Motor neuron (in vitro differentiated cells): ENCODE results near the gene PI4KB. TPM values are rescaled to one million over a fixed set of nuclear protein-coding genes. Genes with fewer than 3 reads are reported as not detected.

Source experiments
- ATAC-seq, 8 experiments: fragments of 200-7000 bp; cut with Tn5 transposase; replicated peaks in 6 of 8; 2 replicates each; pipeline ENCODE4 v1.8.0; 2021; ENCODE audit warnings: mild to moderate bottlenecking in 8 of 8, moderate library complexity in 8 of 8
- H3K27ac ChIP-seq, 2 donors: fragments of 250-450 bp; sonication (Bioruptor Pico); 2 replicates each; pipeline ENCODE4 v1.9.0; 2021; ENCODE audit warnings: antibody characterized with exemption in 2 of 2, mild to moderate bottlenecking in 2 of 2, moderate library complexity in 1 of 2
- H3K4me1 ChIP-seq, 2 donors: fragments of 250-450 bp; sonication (Bioruptor Pico); replicated peaks in 1 of 2; 2 replicates each; pipeline ENCODE4 v1.6.1; 2021; ENCODE audit warnings: antibody characterized with exemption in 2 of 2, mild to moderate bottlenecking in 2 of 2, moderate library complexity in 1 of 2
- H3K4me3 ChIP-seq, 5 donors: fragments of 250-450 bp; sonication (Bioruptor Pico); 2 replicates each; pipeline ENCODE4 v1.9.0; 2021; ENCODE audit warnings: antibody characterized with exemption in 5 of 5, mild to moderate bottlenecking in 5 of 5, moderate library complexity in 4 of 5
- WGBS, 10 experiments: fragments of 450-650 bp; shearing (Covaris generic); methylation state at CpG; one replicate each; pipeline ENCODE4 v1.0.0; 2022; 5-methylcytosine and 5-hydroxymethylcytosine counted together
- in situ Hi-C, 9 experiments: fragments of 400-800 bp; cut with MboI; loops; one replicate each; pipeline ENCODE4 v1.15.0; 2021; ENCODE audit warnings: low sequenced_read_pairs in 9 of 9, low pct_unique_long_range_greater_than_20kb in 2 of 9; ENCODE audit not compliant: unreplicated experiment in 9 of 9
- total RNA-seq, 8 experiments: library from RNA; unstranded; fragments of 300-600 nt; gene quantifications; 2 replicates each; pipeline versions ENCODE4 v1.2.3 to v1.2.4, GENCODE V29; 2022

PI4KB gene
- total RNA-seq, 8 experiments from 2014 or later, result 45.0 to 64.7 (median 55.6) TPM

DNA sequence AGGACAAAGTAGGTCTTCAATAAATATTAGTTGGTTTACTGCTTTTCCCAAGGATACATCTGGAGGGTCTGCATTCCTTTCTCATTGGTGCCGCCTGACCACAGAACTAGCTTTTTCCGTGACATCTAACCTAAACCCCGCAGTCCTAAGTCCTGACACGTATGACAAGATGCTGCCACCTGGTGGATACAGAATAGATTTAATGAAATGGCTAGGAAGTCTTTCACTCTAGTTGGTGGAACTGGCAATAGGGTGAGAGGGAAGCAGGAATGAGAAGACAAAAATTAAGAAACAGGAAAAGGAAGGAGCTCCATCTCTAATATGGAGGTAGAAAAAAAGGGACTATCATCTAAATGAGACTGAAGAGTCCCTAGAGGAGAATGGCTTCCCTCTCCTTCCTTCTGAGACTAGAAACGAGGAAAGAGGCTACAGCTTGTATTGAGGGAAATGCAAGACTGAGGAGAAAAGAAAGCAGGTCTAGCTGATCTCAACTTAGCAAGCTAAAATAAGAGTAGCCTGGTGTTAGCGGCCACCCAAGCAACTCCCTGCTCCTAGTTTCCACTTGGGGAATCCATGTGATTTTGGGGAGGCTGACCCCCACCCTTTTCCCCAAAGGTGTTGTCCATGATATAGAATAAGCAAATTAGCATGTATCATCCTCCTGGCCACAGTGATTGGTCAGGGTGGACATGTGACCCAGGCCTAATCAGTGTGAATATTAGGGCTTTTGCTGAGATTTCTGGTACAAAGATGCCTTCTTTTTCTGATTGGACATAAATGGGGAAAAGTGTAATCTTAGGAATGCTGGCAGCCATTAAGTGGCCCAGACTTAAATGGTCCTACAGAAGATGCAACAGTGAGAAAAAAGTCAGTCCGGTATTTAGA, 13.9 kb upstream of the PI4KB start:
- in situ Hi-C loops, result no loop called here
- WGBS, 10 experiments, result 20 to 59% (median 35%) methylated on average over 3 to 7 of the region's 7 CpGs
- peak; percentile 92 to 96 (median 94) for ATAC-seq
- Histone ChIP-seq H3K4me1 (peaks cover 6 to 7% of the 10 kb centered on the region in 2 donors), H3K27ac (no peak overlapping the region), H3K4me3 (no peak overlapping the region)

DNA sequence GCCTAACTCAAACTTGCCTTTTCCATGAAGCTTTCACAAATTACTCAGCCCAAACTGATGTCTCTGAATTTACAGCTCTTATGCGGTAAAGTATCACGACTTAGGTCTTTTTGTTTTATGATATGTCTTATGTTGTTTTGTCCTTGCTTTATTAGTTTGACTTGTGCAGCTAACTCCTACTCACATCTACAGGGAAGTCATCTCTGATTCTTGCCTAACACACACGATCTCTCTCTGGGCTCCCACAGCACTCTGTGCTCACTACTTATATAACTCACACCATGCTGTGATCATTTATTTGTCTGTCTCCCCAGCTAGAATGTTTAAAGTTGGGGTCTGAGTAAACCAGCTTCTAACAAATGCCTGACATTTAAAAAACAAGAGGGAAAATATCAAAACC, 9.3 kb upstream of the PI4KB start:
- H3K27ac ChIP-seq, result no peak overlapping the region
- H3K4me3 ChIP-seq, result no peak overlapping the region
- ATAC-seq, result no peak
- H3K4me1 ChIP-seq, result peaks cover 0 to 2% of the 10 kb centered on the region in 2 donors
- in situ Hi-C loops, result no loop called here
- 67 to 100% (median 91%) methylated on average over 1 to 3 of the region's 3 CpGs; no CpG with 5 or more reads in 1 of the 10 experiments for WGBS, 10 experiments

GRCh38 chr1:151334822-151335221, 7.6 kb upstream of the PI4KB start:
- 49 to 100% (median 91%) methylated on average over 1 to 5 of the region's 5 CpGs for WGBS, 10 experiments
- H3K4me3 ChIP-seq, result no peak overlapping the region
- in situ Hi-C loops, result no loop called here
- ATAC-seq, result no peak
- H3K4me1 ChIP-seq, result no peaks in the 10 kb centered on the region
- no peak overlapping the region for H3K27ac ChIP-seq

GRCh38 chr1:151327903-151328674, 873 bp upstream of the PI4KB start:
- in situ Hi-C loops, result no loop called here
- 2 to 66% (median 38%) methylated on average over 4 to 30 of the region's 34 CpGs; no CpG with 5 or more reads in 2 of the 10 experiments for WGBS, 10 experiments
- peak; percentile 14 to 43 (median 36) for ATAC-seq
- peak overlapping the region; percentile 51 to 78 (median 58) for H3K4me3 ChIP-seq
- peak overlapping the region; percentile 98 to 99 for H3K27ac ChIP-seq
- peaks cover 7 to 13% of the 10 kb centered on the region in 2 donors for H3K4me1 ChIP-seq

DNA sequence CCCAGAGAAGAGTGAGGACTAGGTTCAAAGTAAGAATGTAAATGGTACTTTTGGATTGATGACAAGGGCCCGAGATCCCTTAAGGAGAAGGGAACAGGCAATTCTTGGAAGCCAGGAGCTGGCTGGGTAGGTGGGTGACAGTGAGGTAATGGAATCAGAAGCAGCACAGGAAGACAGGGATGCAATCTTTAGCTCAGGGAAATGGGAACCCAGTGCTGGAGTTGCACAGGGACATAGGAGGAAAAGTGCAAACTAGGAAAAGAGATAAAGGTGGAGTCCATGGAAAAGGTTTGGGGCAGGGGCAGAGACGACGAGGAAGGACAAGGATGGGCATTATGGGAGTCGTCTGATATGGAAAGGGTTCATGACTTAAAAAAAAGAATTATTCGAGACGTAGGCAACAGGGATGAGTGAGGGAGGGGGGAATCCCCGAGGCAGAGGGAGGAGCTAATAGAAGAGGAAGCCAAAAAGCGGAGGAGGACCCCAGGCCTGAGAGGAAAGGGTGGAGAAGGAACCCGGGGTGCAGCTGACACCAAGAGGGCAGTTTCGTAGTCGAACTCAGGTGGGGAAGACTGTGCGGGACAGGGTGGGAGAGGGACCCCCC, 495 bp downstream of the PI4KB start:
- Histone ChIP-seq H3K27ac (peak overlapping the region; percentile 98 to 99), H3K4me1 (peaks cover 7 to 13% of the 10 kb centered on the region in 2 donors), H3K4me3 (peak overlapping the region; percentile 51 to 78 (median 58))
- peak; percentile 15 to 40 (median 26) for ATAC-seq
- 0 to 8% (median 1%) methylated on average over 2 to 10 of the region's 12 CpGs; no CpG with 5 or more reads in 1 of the 10 experiments for WGBS, 10 experiments
- in situ Hi-C loops, result no loop called here

DNA sequence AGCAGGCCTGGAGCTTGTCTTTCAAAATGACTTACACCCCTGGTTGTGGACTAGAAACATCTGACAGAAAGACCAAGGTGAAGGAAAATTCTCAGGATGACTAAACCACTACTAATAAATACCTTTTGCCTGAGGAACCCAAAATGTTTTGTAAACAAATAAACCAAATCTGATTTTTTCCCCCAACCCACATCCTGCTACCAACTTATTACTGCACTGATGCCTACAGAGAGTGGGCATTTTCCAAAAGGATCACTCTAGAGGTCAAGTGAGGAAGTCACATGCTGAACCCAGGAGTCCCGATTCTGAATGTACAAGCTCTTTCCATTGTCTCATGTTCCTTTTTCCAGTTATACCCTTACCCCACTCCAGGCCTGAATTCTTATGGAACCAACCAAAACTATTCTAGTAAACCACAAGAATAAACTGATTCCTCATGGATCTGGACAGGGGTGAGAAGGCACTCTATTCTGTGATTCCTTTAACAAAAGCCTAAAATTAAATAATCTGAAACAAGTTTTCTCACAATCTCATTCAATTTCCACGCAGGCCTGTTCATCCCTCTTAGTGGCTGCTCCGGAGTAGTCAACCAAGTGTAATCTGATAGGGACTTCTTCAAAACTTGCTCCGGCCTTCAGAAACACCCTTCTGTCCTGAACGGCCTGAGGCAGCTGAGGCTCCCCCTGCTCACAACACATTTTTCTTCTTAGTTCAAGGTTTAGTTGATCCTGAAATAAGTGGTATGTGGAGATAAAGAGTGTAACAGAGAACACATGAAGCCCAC, 1.4 kb downstream of the PI4KB start:
- no peak overlapping the region for H3K27ac ChIP-seq
- peak in 2 of 8 experiments; percentile 5 to 14 for ATAC-seq
- 0 to 67% (median 29%) methylated on average over 1 to 5 of the region's 5 CpGs for WGBS, 10 experiments
- in situ Hi-C loops, result no loop called here
- H3K4me3 ChIP-seq, result peak overlapping the region; percentile 51 to 78 (median 58)
- H3K4me1 ChIP-seq, result peaks cover 7 to 13% of the 10 kb centered on the region in 2 donors

GRCh38 chr1:151325231-151325630, 2.0 kb downstream of the PI4KB start:
- Histone ChIP-seq H3K27ac (no peak overlapping the region), H3K4me3 (no peak overlapping the region), H3K4me1 (peaks cover 7 to 13% of the 10 kb centered on the region in 2 donors)
- in situ Hi-C loops, result no loop called here
- WGBS, 10 experiments, result 0 to 100% (median 84%) methylated on average over 1 to 7 of the region's 7 CpGs; no CpG with 5 or more reads in 2 of the 10 experiments
- no peak for ATAC-seq

DNA sequence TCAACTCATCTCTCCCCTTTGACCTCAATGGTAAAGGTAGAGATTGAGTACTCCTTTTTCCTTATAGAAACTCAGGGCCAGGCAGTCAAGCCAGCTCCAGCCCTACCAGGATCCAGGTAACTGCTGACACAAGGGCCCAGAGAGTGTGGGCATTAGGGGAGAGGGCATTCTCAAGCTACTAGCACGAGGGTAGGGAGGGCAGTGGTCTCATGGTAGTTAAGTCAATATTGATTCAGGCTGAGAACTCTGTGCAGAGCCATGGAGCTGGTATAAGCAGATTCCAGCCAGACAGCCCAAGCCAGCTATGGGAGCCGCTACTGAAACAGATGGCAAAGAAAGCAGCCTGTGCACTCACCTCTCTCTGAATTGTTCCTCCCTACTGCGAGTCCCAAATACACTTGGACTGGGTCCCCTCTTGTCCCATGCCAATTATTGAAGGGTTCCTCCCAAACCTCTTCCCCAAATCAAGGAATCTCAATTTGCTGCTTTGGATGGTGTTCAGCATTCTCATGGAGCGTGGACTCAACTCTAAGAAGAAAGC, 2.8 kb downstream of the PI4KB start:
- Histone ChIP-seq H3K27ac (no peak overlapping the region), H3K4me1 (peaks cover 7 to 13% of the 10 kb centered on the region in 2 donors), H3K4me3 (no peak overlapping the region)
- WGBS, 10 experiments, result 86 to 100% (median 100%) methylated on average over 1 to 4 of the region's 4 CpGs; no CpG with 5 or more reads in 3 of the 10 experiments
- in situ Hi-C loops, result no loop called here
- ATAC-seq, result peak in 1 of 8 experiments; percentile 44

DNA sequence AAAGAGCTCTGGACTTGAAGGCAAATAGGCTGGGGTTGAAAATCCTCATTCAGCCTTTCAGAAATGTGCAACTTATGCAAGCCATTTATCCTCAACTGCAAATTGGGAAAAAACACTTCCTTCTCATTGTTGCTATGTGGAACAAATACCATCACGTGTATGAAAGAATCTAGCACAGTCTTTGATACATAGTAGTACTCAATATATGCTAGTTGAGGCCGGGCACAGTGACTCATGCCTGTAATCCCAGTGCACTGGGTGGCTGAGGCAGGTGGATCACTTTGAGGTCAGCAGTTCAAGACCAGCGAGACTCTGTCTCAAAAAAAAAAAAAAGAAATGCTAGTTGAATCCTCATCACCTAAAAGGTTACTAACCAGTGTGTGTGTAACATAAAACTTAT, 8.2 kb downstream of the PI4KB start:
- Histone ChIP-seq H3K4me3 (no peak overlapping the region), H3K27ac (no peak overlapping the region), H3K4me1 (no peaks in the 10 kb centered on the region)
- in situ Hi-C loops, result no loop called here
- WGBS, 10 experiments, result 53 to 100% (median 83%) methylated on average over 1 to 3 of the region's 3 CpGs; no CpG with 5 or more reads in 2 of the 10 experiments
- peak in 4 of 8 experiments; percentile 20 to 69 (median 58) for ATAC-seq

DNA sequence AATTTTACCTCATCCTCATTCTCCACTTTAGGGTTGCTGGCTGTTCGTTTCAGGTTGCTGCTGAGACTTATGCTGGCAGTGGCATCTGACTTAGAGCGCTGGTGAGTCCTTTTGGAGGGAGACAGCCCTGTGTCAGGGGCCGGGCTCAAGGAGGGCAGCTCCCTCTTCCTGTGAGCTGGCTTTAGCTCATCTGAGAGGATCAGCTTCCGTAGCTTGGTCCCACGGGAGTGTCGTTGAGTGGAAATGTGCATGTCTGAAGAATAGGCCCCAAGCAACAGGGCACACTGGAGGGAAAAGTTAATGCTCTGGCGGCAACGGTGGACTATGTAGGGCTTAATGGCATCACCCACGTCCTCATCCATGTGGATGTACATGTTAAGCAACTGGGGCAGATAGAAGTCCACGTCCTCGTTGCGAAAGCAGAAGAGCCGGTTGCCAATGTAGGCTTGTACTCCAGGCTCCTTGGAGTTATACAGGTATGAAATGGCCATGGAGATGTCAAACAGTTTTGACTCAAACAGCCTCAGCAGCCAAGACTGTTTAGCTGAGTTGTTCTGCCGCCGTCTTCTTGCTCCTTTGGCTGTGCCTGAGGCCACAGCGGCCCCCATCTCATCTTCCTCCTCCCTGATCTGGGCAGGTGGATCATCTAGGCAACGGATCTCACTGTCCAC, 11.5 kb downstream of the PI4KB start:
- Histone ChIP-seq H3K4me3 (no peak overlapping the region), H3K27ac (no peak overlapping the region), H3K4me1 (peaks cover 5 to 12% of the 10 kb centered on the region in 2 donors)
- in situ Hi-C loops, result no loop called here
- no peak for ATAC-seq
- WGBS, 10 experiments, result 89 to 100% (median 94%) methylated on average over 1 to 17 of the region's 17 CpGs; no CpG with 5 or more reads in 1 of the 10 experiments

DNA sequence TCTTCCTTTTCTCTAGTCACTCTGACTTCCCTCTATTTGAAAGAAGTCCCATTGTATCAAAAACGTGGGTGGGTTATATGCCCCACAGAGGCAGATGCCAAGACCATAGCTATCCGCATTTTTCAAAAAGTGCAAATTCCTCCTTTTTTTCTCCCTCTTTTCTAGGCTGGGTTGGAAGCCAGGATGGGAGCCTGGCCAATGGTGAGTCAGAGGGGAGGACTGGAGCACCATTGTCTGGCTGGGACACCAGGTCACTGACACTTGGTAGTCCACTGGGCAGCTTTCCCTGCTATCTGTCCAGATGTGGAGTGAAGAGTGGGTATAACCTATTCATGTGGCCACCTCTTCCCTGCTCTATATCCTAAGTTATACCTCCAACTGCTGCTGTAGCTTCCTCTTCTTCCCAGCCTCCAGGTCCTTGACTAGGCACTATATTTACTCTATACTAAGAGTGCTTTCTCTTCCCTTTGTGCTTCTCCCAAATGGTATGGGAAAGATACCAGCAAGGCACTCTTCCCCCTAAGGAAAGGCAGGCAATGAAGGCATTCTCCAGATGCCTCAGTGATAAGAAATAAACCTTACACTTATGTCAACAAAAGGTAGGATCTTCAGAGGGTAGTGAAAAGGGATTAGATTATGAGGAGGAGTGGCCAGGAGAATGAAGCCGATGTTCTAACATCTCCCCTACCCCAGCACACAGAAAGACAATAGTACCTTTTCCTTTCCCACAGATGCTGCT, 12.9 kb downstream of the PI4KB start:
- in situ Hi-C loops, result no loop called here
- Histone ChIP-seq H3K27ac (no peak overlapping the region), H3K4me1 (peaks cover 5 to 18% of the 10 kb centered on the region in 2 donors), H3K4me3 (no peak overlapping the region)
- 8 to 100% (median 80%) methylated on average over 1 to 3 of the region's 3 CpGs; no CpG with 5 or more reads in 1 of the 10 experiments for WGBS, 10 experiments
- peak in 2 of 8 experiments; percentile 26 to 32 for ATAC-seq
